Ectodermal cell (in vitro differentiated cells): Measurements from ENCODE around the gene ARHGEF19. TPM values are rescaled to one million over a fixed set of nuclear protein-coding genes. Genes with fewer than 3 reads are reported as not detected.
"Not testable (repeated sequence)": the region's sequence is repeated elsewhere in the genome, so short reads cannot be mapped to it uniquely, and the experiment has no call there.

Experiments used
- H3K27ac ChIP-seq: 2 replicates; pipeline ENCODE4 v1.7.0; 2013; ENCODE audit warnings: mild to moderate bottlenecking, low read depth, low read length; ENCODE audit not compliant: insufficient read depth, poor library complexity, severe bottlenecking
- H3K27me3 ChIP-seq: 2 replicates; pipeline ENCODE4 v1.7.0; 2013; ENCODE audit warnings: mild to moderate bottlenecking, low read length; ENCODE audit not compliant: insufficient read depth, control insufficient read depth, poor library complexity, severe bottlenecking
- H3K36me3 ChIP-seq: one replicate; pipeline ENCODE4 v1.7.0; 2013; ENCODE audit warnings: low read length; ENCODE audit not compliant: control insufficient read depth, insufficient read depth
- H3K4me1 ChIP-seq: one replicate; pipeline ENCODE4 v1.7.0; 2013; ENCODE audit warnings: low read length; ENCODE audit not compliant: control insufficient read depth, insufficient read depth
- H3K4me3 ChIP-seq: 2 replicates; pipeline ENCODE4 v1.7.0; 2013; ENCODE audit warnings: low read depth, low read length, control low read depth; ENCODE audit not compliant: insufficient read depth
- H3K9me3 ChIP-seq: 2 replicates; pipeline ENCODE4 v1.7.0; 2013; ENCODE audit warnings: mild to moderate bottlenecking, low read length, moderate library complexity; ENCODE audit not compliant: control insufficient read depth
- WGBS, 2 experiments: methylation state at CpG; one replicate each; pipeline ENCODE4 v1.1.7; 2013; ENCODE audit warnings: missing lambda C conversion rate in 2 of 2; 5-methylcytosine and 5-hydroxymethylcytosine counted together
- polyA plus RNA-seq, 4 experiments: library from polyadenylated mRNA; stranded (reverse); fragments of 50-300 nt; gene quantifications; one replicate each; pipeline ENCODE4 v1.2.3, GENCODE V29; 2013

The ARHGEF19 gene
- 19.8 TPM for polyA plus RNA-seq (2013, experiment 1 of 4)
- polyA plus RNA-seq (2013, experiment 2 of 4), result 22.4 TPM
- polyA plus RNA-seq (2013, experiment 3 of 4), result 14.9 TPM
- polyA plus RNA-seq (2013, experiment 4 of 4), result 15.8 TPM

DNA sequence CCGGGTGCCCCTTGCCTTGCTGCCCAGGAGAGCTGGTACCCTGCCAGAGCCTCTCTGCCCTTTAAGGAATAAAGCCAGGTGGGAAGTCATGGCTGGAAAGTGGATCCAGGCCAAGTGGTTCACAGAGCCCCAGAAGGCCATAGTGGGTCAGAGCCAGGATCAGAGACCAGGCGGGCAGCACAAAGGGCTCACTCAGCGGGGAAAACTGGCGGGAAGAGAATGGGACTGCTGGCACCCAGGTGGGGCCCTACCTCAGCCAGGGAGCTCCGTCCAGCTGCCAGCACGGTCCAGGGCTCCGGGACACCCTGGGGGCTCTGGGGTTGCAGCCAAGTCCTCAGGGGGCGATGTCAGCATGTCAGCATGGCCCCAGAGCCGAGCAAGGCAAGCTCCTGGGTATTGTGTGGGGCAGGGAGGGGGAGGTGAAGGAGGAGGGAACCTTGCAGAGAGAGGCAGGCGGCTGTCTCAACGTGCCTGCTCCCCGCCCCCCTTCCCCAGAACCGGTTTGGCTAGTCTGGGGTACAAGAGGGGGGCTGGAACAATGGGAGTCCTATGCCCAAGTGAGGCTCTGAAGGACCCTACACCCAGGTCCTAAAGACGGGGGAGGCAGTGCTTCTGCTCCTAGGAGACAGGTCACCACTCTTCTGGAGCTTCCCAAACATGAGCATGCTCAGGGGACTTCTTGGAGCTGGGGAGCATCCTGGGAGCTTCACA lies at the start of gene ARHGEF19:
TSS of gene ARHGEF19 (minus strand) at position 402 of the 711 bp plus-strand sequence. CDS start 3,598 bp downstream, outside the sequence.
- Histone ChIP-seq H3K4me1 (peaks cover 18% of the 10 kb centered on the region), H3K36me3 (no peaks in the 10 kb centered on the region), H3K4me3 (peak within 1 kb of the TSS; percentile 12), H3K9me3 (no peaks in the 10 kb centered on the region), H3K27me3 (peaks cover 33% of the 10 kb centered on the region), H3K27ac (no peak within 1 kb of the TSS)
- WGBS, 2 experiments, result 26 to 29% methylated on average over 14 of the region's 14 CpGs

DNA sequence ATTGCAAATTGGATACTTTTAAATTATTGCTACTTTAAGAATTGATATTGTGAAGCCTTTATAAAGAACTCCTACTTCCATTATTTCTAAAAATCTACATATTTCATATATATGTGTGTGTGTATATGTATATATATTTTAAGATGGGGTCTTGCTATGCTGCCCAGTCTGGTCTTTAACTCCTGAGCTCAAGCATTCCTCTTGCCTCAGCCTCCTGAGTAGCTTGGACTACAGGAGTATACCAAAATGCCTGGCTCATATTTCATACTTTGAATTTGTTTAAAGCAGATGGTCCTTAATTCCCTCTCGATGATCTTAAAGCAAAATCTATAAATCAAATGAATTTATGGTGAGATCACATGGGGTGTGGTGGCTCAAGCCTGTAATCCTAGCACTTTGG lies 49.6 kb upstream of the ARHGEF19 start:
- Histone ChIP-seq H3K27me3 (no peaks in the 10 kb centered on the region), H3K4me3 (no peak overlapping the region), H3K4me1 (no peaks in the 10 kb centered on the region), H3K36me3 (no peaks in the 10 kb centered on the region), H3K9me3 (no peaks in the 10 kb centered on the region), H3K27ac (no peak overlapping the region)
- 100% methylated on average over 1 of the region's 1 CpG for WGBS, 2 experiments

DNA sequence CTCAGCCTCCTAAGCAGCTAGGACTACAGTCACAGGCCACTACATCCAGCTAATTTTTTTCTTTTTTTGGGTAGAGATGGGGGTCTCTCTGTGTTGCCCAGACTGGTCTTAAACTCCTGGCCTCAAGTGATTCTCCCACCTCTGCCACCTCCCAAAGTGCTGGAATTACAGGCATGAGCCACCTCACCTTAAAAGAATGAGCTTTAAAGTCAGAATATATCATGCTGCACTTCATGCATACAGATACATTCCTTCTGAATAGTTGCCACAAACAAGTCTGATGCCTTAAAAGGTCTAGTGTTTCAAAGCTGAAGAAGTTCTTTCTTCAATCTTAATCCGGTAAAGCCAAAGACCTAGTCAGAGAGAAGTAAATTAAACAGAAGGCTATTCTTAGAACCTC lies 48.4 kb upstream of the ARHGEF19 start:
- Histone ChIP-seq H3K9me3 (no peaks in the 10 kb centered on the region), H3K4me3 (no peak overlapping the region), H3K36me3 (peaks cover 5% of the 10 kb centered on the region), H3K4me1 (no peaks in the 10 kb centered on the region), H3K27me3 (no peaks in the 10 kb centered on the region), H3K27ac (no peak overlapping the region)
- WGBS, 2 experiments, result 76 to 92% methylated on average over 1 of the region's 1 CpG

DNA sequence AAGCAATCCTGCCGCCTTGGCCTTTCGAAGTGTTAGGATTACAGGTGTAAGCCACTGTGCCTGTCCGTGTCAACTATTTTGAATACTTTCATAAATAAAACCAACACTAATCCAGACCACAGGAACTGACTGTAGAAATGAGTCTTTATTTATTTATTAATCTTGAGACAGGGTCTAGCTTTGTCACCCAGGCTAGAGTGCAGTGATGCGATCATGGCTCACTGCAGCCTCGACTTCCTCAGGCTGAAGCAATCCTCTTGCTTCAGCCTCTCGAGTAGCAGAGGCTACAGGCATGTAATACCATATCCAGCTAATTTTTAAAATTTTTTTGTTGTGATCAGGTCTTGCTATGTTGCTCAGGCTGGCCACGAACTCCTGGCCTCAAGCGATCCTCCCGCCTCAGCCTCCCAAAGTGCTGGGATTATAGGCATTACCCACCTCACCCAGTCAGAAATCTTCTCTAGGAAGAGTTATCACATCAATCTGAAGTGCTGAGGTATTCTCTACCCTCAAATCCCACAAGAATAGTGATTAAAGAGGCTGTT lies 46.2 kb upstream of the ARHGEF19 start:
- Histone ChIP-seq H3K36me3 (peaks cover 11% of the 10 kb centered on the region), H3K4me1 (no peaks in the 10 kb centered on the region), H3K27me3 (no peaks in the 10 kb centered on the region), H3K4me3 (no peak overlapping the region), H3K27ac (no peak overlapping the region), H3K9me3 (no peaks in the 10 kb centered on the region)
- 92 to 96% methylated on average over 9 of the region's 9 CpGs for WGBS, 2 experiments

DNA sequence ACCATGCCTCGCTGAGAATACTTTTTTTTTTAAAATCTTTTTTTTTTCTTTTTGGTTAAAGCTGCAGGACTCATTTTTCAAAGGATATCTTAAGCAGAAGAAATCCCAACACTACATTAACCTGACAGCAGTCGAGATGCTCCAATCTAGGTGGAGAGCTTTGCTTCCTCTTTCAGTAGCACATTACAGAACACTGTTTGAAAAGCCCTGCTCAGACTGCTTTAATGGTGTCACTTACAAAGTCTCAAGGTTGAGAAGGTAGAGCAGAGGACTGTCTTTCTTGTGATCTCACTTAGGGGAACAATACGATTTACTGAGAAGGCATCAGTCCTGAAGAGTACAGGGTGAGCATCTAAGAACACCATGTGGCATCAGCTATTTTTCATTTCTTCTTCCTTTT lies 45.5 kb upstream of the ARHGEF19 start:
- no peak overlapping the region for H3K4me3 ChIP-seq
- H3K9me3 ChIP-seq, result no peaks in the 10 kb centered on the region
- H3K27ac ChIP-seq, result no peak overlapping the region
- no peaks in the 10 kb centered on the region for H3K4me1 ChIP-seq
- H3K36me3 ChIP-seq, result peaks cover 11% of the 10 kb centered on the region
- WGBS, 2 experiments, result 89 to 93% methylated on average over 3 of the region's 3 CpGs
- H3K27me3 ChIP-seq, result no peaks in the 10 kb centered on the region

DNA sequence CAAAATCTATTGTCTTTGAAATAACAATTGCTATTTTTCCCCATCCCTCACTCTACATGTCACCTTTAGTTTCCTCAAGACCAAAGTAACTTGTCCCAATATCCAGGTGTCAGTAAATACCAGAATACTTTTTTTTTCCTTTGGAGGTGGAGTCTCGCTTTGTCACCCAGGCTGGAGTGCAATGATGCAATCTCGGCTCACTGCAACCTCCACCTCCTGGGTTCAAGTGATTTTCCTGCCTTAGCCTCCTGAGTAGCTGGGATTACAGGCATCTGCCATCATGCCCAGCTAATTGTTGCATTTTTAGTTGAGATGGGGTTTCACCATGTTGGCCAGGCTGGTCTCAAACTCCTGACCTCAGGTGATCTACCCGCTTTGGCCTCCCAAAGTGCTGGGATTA lies 45.1 kb upstream of the ARHGEF19 start:
- not testable (repeated sequence) for H3K4me1 ChIP-seq, H3K9me3 ChIP-seq, H3K4me3 ChIP-seq, H3K27ac ChIP-seq, H3K27me3 ChIP-seq
- peaks cover 14% of the 10 kb centered on the region for H3K36me3 ChIP-seq
- 94% methylated on average over 3 of the region's 3 CpGs for whole genome bisulfite sequencing, 2 experiments

DNA sequence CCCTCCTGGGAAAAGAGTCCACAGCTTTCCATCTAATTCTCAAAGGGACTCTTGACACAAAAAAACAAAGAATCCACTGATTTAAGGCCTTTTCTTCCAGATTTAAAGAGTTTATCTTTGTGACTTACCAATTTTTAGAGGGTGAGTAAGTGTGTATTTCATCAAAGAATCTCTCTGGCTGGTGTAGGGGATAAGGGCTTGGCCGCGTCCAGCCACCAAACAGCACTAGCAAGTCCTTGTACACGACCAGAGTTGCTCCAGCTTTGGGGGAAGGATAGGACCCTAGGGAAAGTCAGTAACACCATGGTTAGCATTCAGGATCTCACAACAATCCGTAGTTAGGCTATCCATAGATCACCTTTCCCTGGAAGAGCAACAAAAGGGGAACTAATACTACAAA lies 44.0 kb upstream of the ARHGEF19 start:
- Histone ChIP-seq H3K27ac (no peak overlapping the region), H3K36me3 (peaks cover 24% of the 10 kb centered on the region), H3K4me3 (no peak overlapping the region), H3K4me1 (no peaks in the 10 kb centered on the region), H3K27me3 (no peaks in the 10 kb centered on the region), H3K9me3 (no peaks in the 10 kb centered on the region)
- 90 to 93% methylated on average over 4 of the region's 4 CpGs for WGBS, 2 experiments

DNA sequence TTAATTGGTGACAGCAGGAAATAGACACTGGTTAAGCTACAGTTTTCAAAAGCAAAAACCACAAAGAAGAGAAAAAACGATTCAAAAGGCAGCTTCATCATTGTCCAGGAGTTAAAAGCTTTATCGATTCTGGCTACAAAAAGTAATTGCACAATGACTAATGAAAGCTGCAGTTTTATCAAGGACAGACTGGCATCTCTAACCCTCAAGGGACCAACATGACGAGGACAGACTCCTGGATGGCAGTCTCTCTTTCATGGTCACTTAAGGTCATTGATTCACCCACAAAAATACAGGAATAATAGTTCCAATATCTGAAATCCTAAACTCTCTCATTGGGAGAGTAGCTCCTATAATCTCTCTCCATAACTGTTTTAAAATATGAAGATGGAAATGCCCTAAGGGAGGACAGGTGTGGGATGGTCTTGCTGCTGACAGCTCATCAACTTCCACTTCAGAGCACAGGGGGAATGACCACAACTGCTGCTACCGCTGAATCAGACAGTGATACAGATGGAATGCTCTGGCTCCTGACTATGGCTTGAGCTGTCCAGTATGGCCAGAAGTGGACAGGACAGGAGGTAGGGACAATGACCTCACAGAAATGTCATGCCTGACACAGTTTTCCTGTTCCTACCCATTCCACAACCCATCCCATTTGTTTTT lies 41.9 kb upstream of the ARHGEF19 start:
- Histone ChIP-seq H3K27ac (no peak overlapping the region), H3K36me3 (peaks cover 40% of the 10 kb centered on the region), H3K9me3 (no peaks in the 10 kb centered on the region), H3K4me3 (no peak overlapping the region), H3K27me3 (no peaks in the 10 kb centered on the region), H3K4me1 (no peaks in the 10 kb centered on the region)
- WGBS, 2 experiments, result 94 to 95% methylated on average over 4 of the region's 4 CpGs

DNA sequence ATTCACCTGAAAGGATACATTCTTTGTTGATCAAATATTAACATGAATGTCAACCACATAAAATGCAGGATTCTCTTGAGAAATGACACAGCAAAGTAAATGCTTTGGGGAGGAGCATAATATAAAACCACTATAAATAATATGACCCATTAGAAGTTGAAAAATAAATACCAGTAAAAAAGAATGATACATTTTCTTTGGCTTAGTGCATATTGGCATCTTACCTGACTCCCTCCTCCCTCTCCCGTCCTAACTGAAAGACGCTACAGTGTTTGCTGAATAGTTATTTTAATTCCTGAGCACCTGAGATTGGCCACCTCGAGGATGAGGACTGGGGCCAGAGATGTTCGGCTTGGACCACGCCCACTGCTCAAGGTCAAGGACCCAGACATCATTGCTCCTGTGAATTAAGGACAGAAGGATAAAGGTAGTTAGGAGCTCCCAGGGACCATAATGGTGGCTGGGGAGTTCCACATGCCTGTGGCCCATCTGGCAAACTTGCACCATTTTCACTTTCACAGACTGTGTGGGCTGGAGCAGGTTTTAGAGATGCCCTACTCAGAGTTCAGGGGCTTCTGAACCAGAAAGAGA lies 41.0 kb upstream of the ARHGEF19 start:
- no peaks in the 10 kb centered on the region for H3K9me3 ChIP-seq
- H3K4me3 ChIP-seq, result no peak overlapping the region
- H3K27ac ChIP-seq, result no peak overlapping the region
- H3K4me1 ChIP-seq, result no peaks in the 10 kb centered on the region
- 92 to 97% methylated on average over 5 of the region's 5 CpGs for WGBS, 2 experiments
- H3K27me3 ChIP-seq, result no peaks in the 10 kb centered on the region
- peaks cover 41% of the 10 kb centered on the region for H3K36me3 ChIP-seq

DNA sequence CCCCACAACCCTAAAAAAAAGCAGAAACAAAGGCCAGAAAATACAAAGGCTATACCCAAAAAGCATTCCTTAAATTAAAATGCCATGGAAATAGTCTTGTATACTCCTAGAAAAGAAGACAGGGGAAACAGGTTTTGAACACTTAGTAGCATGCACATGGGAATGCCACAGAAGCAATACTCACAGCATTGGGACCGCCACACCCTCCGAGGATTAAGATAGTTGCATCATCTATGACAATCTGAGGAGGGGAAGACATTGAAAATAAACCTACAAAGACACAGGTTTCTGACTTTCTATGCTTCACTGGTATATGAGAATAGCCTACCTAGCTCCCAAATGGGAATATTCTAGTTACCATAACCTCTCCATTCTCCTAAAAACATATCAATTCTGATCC lies 40.5 kb upstream of the ARHGEF19 start:
- Histone ChIP-seq H3K4me1 (no peaks in the 10 kb centered on the region), H3K9me3 (no peaks in the 10 kb centered on the region), H3K27ac (no peak overlapping the region), H3K27me3 (no peaks in the 10 kb centered on the region), H3K36me3 (peaks cover 41% of the 10 kb centered on the region), H3K4me3 (no peak overlapping the region)
- 92 to 93% methylated on average over 2 of the region's 2 CpGs for whole genome bisulfite sequencing, 2 experiments
